Spleen (tissue), 7 donors: ENCODE measurements around the gene FANCF.

ENCODE experiments used
- CTCF ChIP-seq, 11 experiments: fragments of 200-600 bp in 7 of 11; fragments of 450-650 bp in 4 of 11; sonication (generic) in 4 of 11; IDR thresholded peaks in 8 of 11; conservative IDR thresholded peaks in 3 of 11; 1 replicate in 7 of 11; 2 replicates in 4 of 11; pipeline versions ENCODE4 v1.4.0 to v1.8.0; 2016 to 2021; ENCODE audit warnings: antibody characterized with exemption in 11 of 11, inconsistent platforms in 4 of 11, mild to moderate bottlenecking in 1 of 11
- POLR2AphosphoS5 ChIP-seq, 3 donors: sonication (generic); formaldehyde crosslinking; IDR thresholded peaks; one replicate each; pipeline ENCODE4 v1.5.1; 2017; ENCODE audit warnings: antibody characterized with exemption in 3 of 3
- donor health status: DM: no; HTN: no; CAD: no; lungs with moderate emphysema.
- donor health status: DM: no; HTN: no; CAD: no.
- donor health status: DM: no; HTN: no; CAD: no.

- TF ChIP-seq CTCF (IDR thresholded peaks at IDR 0.05 in 8 of 11, conservative IDR thresholded peaks at IDR 0.05 in 3 of 11) (no peak), POLR2AphosphoS5 (IDR thresholded peaks at IDR 0.05) (no peak)
These were observed 42.6 kb upstream of the FANCF start for GRCh38 chr11:22668005-22668796.
